Progenitor cell of endocrine pancreas (in vitro differentiated cells): ENCODE results near the gene AMACR. TPM values are rescaled to one million over a fixed set of nuclear protein-coding genes. Genes with fewer than 3 reads are reported as not detected.

Experiments used
- DNase-seq: peaks from one replicate; pipeline ENCODE4 v3.0.0; 2021; ENCODE audit warnings: low spot score; ENCODE audit not compliant: unreplicated experiment
- H3K27ac Mint-ChIP-seq: 2 replicates; pipeline ENCODE4 v1.8.0; 2021; ENCODE audit warnings: mild to moderate bottlenecking, moderate library complexity, mixed read lengths
- H3K27me3 Mint-ChIP-seq: 2 replicates; pipeline ENCODE4 v1.8.0; 2021; ENCODE audit warnings: mixed read lengths
- H3K36me3 Mint-ChIP-seq: 2 replicates; pipeline ENCODE4 v1.8.0; 2022; ENCODE audit warnings: mixed read lengths; ENCODE audit not compliant: insufficient read depth
- H3K4me1 Mint-ChIP-seq: 2 replicates; pipeline ENCODE4 v1.8.0; 2021; ENCODE audit warnings: low read depth, mixed read lengths
- H3K4me3 Mint-ChIP-seq: 2 replicates; pipeline ENCODE4 v1.8.0; 2021; ENCODE audit warnings: low read depth, mild to moderate bottlenecking, moderate library complexity, mixed read lengths
- H3K9me3 Mint-ChIP-seq: 2 replicates; pipeline ENCODE4 v1.8.0; 2021; ENCODE audit warnings: low read depth, mixed read lengths
- total RNA-seq: library from RNA; stranded (reverse); gene quantifications from 2 replicates; pipeline ENCODE4 v1.2.1, GENCODE V29; 2021
- TF ChIP-seq, protein P1 (sequence below): fragments of 200-600 bp; sonication (generic); IDR thresholded peaks from one replicate; pipeline ENCODE4 v1.5.0; 2021; ENCODE audit warnings: antibody characterized with exemption, mild to moderate bottlenecking; ENCODE audit not compliant: unreplicated experiment

Gene AMACR
- total RNA-seq, 1 donor from 2014 or later = 22.0 TPM

- Mint-ChIP-seq H3K9me3 (no peaks in the 10 kb centered on the region), H3K36me3 (peaks cover 8% of the 10 kb centered on the region), H3K27ac (no peak overlapping the region), H3K4me3 (no peak overlapping the region), H3K27me3 (no peaks in the 10 kb centered on the region), H3K4me1 (peaks cover under 1% of the 10 kb centered on the region)
- TF ChIP-seq, protein P1, sequence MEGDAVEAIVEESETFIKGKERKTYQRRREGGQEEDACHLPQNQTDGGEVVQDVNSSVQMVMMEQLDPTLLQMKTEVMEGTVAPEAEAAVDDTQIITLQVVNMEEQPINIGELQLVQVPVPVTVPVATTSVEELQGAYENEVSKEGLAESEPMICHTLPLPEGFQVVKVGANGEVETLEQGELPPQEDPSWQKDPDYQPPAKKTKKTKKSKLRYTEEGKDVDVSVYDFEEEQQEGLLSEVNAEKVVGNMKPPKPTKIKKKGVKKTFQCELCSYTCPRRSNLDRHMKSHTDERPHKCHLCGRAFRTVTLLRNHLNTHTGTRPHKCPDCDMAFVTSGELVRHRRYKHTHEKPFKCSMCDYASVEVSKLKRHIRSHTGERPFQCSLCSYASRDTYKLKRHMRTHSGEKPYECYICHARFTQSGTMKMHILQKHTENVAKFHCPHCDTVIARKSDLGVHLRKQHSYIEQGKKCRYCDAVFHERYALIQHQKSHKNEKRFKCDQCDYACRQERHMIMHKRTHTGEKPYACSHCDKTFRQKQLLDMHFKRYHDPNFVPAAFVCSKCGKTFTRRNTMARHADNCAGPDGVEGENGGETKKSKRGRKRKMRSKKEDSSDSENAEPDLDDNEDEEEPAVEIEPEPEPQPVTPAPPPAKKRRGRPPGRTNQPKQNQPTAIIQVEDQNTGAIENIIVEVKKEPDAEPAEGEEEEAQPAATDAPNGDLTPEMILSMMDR = no peak
- DNase-seq = no peak
These were observed 32.6 kb upstream of the AMACR start for GRCh38 chr5:34040472-34040871.

DNA sequence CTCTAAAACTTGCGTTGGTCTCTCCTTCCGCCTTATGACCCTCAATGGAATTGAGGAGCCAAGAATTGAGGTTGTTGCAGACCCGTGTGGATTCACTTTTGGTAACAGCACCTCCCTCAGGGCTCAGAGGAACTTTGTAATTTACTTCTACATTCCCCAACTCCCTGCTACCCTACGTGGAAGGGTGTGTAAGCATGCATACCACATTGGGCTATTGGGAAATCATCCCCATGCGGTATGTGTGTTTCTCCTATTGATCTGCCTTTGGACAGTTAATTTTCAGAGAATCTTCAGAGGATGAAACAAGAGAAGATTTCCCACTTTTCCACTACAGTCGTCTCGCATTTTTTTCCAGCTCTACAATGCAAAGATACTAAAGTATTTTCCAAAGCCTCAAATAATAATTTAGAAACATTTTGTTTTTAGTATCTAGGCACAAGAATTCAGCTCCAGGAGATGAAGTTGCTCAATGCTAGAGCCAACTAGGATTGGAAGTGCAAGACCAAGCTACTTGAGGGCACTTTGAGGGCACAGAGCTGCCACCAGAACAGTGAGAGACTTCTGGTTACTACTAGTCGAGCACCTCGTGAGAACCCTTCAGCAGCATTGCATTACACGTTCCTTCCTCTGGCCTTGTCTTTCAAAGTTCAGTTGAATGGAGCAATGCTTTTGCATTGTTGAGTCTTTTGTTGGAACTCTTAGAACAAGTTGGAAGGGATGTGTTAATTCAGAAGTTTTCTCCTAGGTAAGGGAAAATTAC is 31.7 kb upstream of the AMACR start:
- Mint-ChIP-seq H3K27ac (no peak overlapping the region), H3K36me3 (peaks cover 12% of the 10 kb centered on the region), H3K27me3 (no peaks in the 10 kb centered on the region), H3K4me3 (no peak overlapping the region), H3K9me3 (no peaks in the 10 kb centered on the region), H3K4me1 (peaks cover 1% of the 10 kb centered on the region)
- DNase-seq = no peak
- TF ChIP-seq, protein P1 = no peak

DNA sequence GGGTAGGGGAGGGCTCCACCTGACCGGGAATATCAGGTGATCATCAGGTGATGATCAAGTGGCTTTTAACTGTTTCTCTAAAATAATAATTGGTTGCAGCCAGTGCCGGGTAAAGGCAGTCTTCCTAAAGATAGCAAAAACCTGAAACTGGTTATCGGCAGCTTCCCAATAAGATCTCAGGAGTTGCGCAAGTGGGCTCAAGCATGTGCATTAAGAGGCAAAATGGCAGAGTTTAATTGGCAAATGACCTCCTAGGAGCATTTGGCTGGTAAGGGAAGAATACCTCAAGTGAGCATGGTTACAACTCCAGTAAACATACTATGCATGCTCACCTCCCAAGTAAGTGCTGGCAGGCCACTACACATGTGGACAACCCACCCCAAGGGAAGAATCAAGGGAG is 31.0 kb upstream of the AMACR start:
- no peak overlapping the region for H3K27ac Mint-ChIP-seq
- peaks cover 15% of the 10 kb centered on the region for H3K36me3 Mint-ChIP-seq

GRCh38 chr5:34038390-34038789 is 30.5 kb upstream of the AMACR start:
- H3K27ac Mint-ChIP-seq = no peak overlapping the region
- no peak overlapping the region for H3K4me3 Mint-ChIP-seq
- H3K9me3 Mint-ChIP-seq = no peaks in the 10 kb centered on the region
- no peak for DNase-seq
- H3K27me3 Mint-ChIP-seq = no peaks in the 10 kb centered on the region
- H3K36me3 Mint-ChIP-seq = peaks cover 16% of the 10 kb centered on the region
- peaks cover 1% of the 10 kb centered on the region for H3K4me1 Mint-ChIP-seq
- TF ChIP-seq, protein P1 = no peak

More for the DNA sequence above, 31.0 kb upstream of the AMACR start:
- H3K27me3 Mint-ChIP-seq = no peaks in the 10 kb centered on the region
- no peak for DNase-seq
- H3K9me3 Mint-ChIP-seq = no peaks in the 10 kb centered on the region
- H3K4me1 Mint-ChIP-seq = peaks cover 1% of the 10 kb centered on the region
- TF ChIP-seq, protein P1 = no peak
- H3K4me3 Mint-ChIP-seq = no peak overlapping the region

DNA sequence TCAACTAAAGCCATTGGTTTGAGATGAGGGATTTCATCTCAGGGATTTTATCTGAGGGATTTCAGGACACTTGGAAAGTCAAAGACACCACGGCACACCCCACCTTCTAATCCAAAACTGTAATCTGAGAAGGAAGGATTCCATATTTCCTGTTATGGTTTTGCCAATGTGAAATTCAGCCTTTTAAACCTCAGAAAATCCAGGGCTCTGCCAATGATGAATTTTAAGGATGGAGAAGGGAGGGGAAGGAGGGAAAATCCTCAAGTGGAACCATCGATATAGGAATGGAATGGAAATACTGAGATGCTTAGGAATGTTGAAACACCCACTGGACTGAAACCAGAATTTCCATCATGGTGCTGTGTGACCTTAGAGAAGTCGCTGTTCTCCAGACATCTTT is 29.9 kb upstream of the AMACR start:
- Mint-ChIP-seq H3K27ac (no peak overlapping the region), H3K4me3 (no peak overlapping the region), H3K9me3 (no peaks in the 10 kb centered on the region), H3K36me3 (peaks cover 20% of the 10 kb centered on the region), H3K4me1 (peaks cover 1% of the 10 kb centered on the region), H3K27me3 (no peaks in the 10 kb centered on the region)
- no peak for DNase-seq
- TF ChIP-seq, protein P1 = no peak
